TTC549 (cell line): ENCODE results near the gene MEF2C.
"Not testable (repeated sequence)": the region's sequence is repeated elsewhere in the genome, so short reads cannot be mapped to it uniquely, and the experiment has no call there.

Experiments used
- FAIRE-seq: peaks from 2 replicates; lab custom pipeline; 2012; peaks lifted over from hg19 to GRCh38; lab: Jason Lieb, UNC

Gene MEF2C

GRCh38 chr5:88798933-88799332 lies 84.1 kb downstream of the MEF2C start:
- FAIRE-seq: not testable (repeated sequence)

GRCh38 chr5:88793797-88794196 lies 89.2 kb downstream of the MEF2C start:
- FAIRE-seq: not testable (repeated sequence)

GRCh38 chr5:88792144-88792840 lies 90.7 kb downstream of the MEF2C start:
- no peak for FAIRE-seq

GRCh38 chr5:88787856-88788255 lies 95.1 kb downstream of the MEF2C start:
- no peak for FAIRE-seq

- no peak for FAIRE-seq
These were observed 96.2 kb downstream of the MEF2C start for GRCh38 chr5:88786789-88787188.

GRCh38 chr5:88785746-88786565 lies 97.0 kb downstream of the MEF2C start:
- FAIRE-seq: no peak

GRCh38 chr5:88782571-88782970 lies 100.4 kb downstream of the MEF2C start:
- FAIRE-seq: no peak

GRCh38 chr5:88780736-88781135 lies 102.2 kb downstream of the MEF2C start:
- no peak for FAIRE-seq

- FAIRE-seq: no peak
These were observed 104.2 kb downstream of the MEF2C start for GRCh38 chr5:88778736-88779135.

GRCh38 chr5:88776692-88777091 lies 106.3 kb downstream of the MEF2C start:
- FAIRE-seq: no peak

GRCh38 chr5:88772831-88773230 lies 110.2 kb downstream of the MEF2C start:
- no peak for FAIRE-seq

GRCh38 chr5:88772047-88772446 lies 110.9 kb downstream of the MEF2C start:
- no peak for FAIRE-seq

- FAIRE-seq: no peak
These were observed 112.4 kb downstream of the MEF2C start for GRCh38 chr5:88770276-88771257.

GRCh38 chr5:88769165-88769564 lies 113.8 kb downstream of the MEF2C start:
- FAIRE-seq: no peak

- FAIRE-seq: no peak
These were observed 114.6 kb downstream of the MEF2C start for GRCh38 chr5:88768411-88768810.

GRCh38 chr5:88765798-88766197 lies 117.2 kb downstream of the MEF2C start:
- no peak for FAIRE-seq

GRCh38 chr5:88765171-88765570 lies 117.8 kb downstream of the MEF2C start:
- FAIRE-seq: no peak

GRCh38 chr5:88761939-88762338 lies 121.0 kb downstream of the MEF2C start:
- no peak for FAIRE-seq

- no peak for FAIRE-seq
These were observed 121.6 kb downstream of the MEF2C start for GRCh38 chr5:88761269-88761850.

- no peak for FAIRE-seq
These were observed 122.5 kb downstream of the MEF2C start for GRCh38 chr5:88760527-88760926.

GRCh38 chr5:88758591-88758990 lies 124.4 kb downstream of the MEF2C start:
- FAIRE-seq: no peak

GRCh38 chr5:88758184-88758583 lies 124.8 kb downstream of the MEF2C start:
- FAIRE-seq: no peak
